NCI-H2107 (cell line): ENCODE measurements around the gene PCSK5.

Experiments
- DNase-seq: peaks from one replicate; lab custom pipeline; 2025; lab: John Stamatoyannopoulos, UW

Gene PCSK5

GRCh38 chr9:75921391-75922127 lies 31.1 kb downstream of the PCSK5 start:
- DNase-seq, result no peak

- DNase-seq, result no peak
Measured at GRCh38 chr9:75926385-75926784, 35.9 kb downstream of the PCSK5 start.

- DNase-seq, result no peak
Measured at GRCh38 chr9:75927356-75927755, 36.9 kb downstream of the PCSK5 start.

- DNase-seq, result no peak
Measured at GRCh38 chr9:75930190-75930589, 39.7 kb downstream of the PCSK5 start.

- no peak for DNase-seq
Measured at GRCh38 chr9:75930730-75931321, 40.4 kb downstream of the PCSK5 start.

- DNase-seq, result no peak
Measured at GRCh38 chr9:75933982-75934381, 43.5 kb downstream of the PCSK5 start.

- DNase-seq, result no peak
Measured at GRCh38 chr9:75935591-75935990, 45.1 kb downstream of the PCSK5 start.

GRCh38 chr9:75937521-75938258 lies 47.2 kb downstream of the PCSK5 start:
- DNase-seq, result no peak

GRCh38 chr9:75938946-75939345 lies 48.5 kb downstream of the PCSK5 start:
- DNase-seq, result no peak

- DNase-seq, result no peak
Measured at GRCh38 chr9:75939536-75940111, 49.2 kb downstream of the PCSK5 start.

- DNase-seq, result no peak
Measured at GRCh38 chr9:75941066-75941465, 50.6 kb downstream of the PCSK5 start.

GRCh38 chr9:75941577-75942311 lies 51.3 kb downstream of the PCSK5 start:
- DNase-seq, result no peak

- DNase-seq, result no peak
Measured at GRCh38 chr9:75946766-75947165, 56.3 kb downstream of the PCSK5 start.

GRCh38 chr9:75947233-75947632 lies 56.8 kb downstream of the PCSK5 start:
- DNase-seq, result no peak

GRCh38 chr9:75950998-75951397 lies 60.5 kb downstream of the PCSK5 start:
- no peak for DNase-seq

GRCh38 chr9:75953218-75953617 lies 62.7 kb downstream of the PCSK5 start:
- DNase-seq, result no peak

- no peak for DNase-seq
Measured at GRCh38 chr9:75956161-75956560, 65.7 kb downstream of the PCSK5 start.

GRCh38 chr9:75957116-75957515 lies 66.6 kb downstream of the PCSK5 start:
- DNase-seq, result no peak

GRCh38 chr9:75958226-75958625 lies 67.8 kb downstream of the PCSK5 start:
- DNase-seq, result no peak

GRCh38 chr9:75960551-75960950 lies 70.1 kb downstream of the PCSK5 start:
- no peak for DNase-seq

GRCh38 chr9:75962013-75962661 lies 71.7 kb downstream of the PCSK5 start:
- DNase-seq, result no peak

- DNase-seq, result no peak
Measured at GRCh38 chr9:75962662-75963036, 72.2 kb downstream of the PCSK5 start.
